ENCODE results near the gene ALOX12B. TPM values are rescaled to one million over a fixed set of nuclear protein-coding genes. Genes with fewer than 3 reads are reported as not detected.

ALOX12B gene
- total and polyA plus RNA-seq, 2 of the 8 experiments (the other 6 are each of a cell fraction or from before 2014, with no cell fraction given): 0.86 TPM; not detected in 1

GRCh38 chr17:8060274-8060673 is 27.2 kb downstream of the ALOX12B start:
- Histone ChIP-seq H2BK20ac (ENCODE audit: low read length) (no peak overlapping the region), H3K9me3 (ENCODE audit: insufficient read depth in 2 of 2, low read depth in 1 of 2, low read length in 1 of 2) (no peaks in the 10 kb centered on the region), H3K36me3 (ENCODE audit: control insufficient read depth in 2 of 4, insufficient read depth in 4 of 4, low read length in 3 of 4) (no peaks in the 10 kb centered on the region), H3K23me2 (ENCODE audit: low read depth, low read length) (peaks cover 9% of the 10 kb centered on the region; the same call in 1 of the 2 replicates), H3K4me2 (ENCODE audit: insufficient read depth in 1 of 2, low read depth in 2 of 2, low read length in 2 of 2) (no peak overlapping the region), H3K56ac (replicated peaks; ENCODE audit: insufficient read length, low read depth, low read length) (no peak overlapping the region), H2BK12ac (ENCODE audit: low read depth, low read length) (no peak overlapping the region), H4K8ac (ENCODE audit: extremely low read depth, insufficient read depth, low read length) (no peak overlapping the region), H3K27me3 (replicated peaks in 1 of 4; ENCODE audit: control insufficient read depth in 3 of 4, extremely low read depth in 1 of 4, insufficient read depth in 3 of 4, low read length in 3 of 4) (peaks cover 5 to 24% (median 24%) of the 10 kb centered on the region in 4 experiments; a peak in 5 of 7 replicates), H2BK120ac (replicated peaks; ENCODE audit: low read depth, low read length) (no peak overlapping the region), H4K5ac (ENCODE audit: insufficient read length, low read depth, low read length) (no peak overlapping the region), H3K18ac (ENCODE audit: extremely low read depth, low read length) (no peak overlapping the region), H2AFZ (ENCODE audit: low read length) (no peak overlapping the region), H3K79me2 (ENCODE audit: control insufficient read depth in 1 of 2, insufficient read depth in 2 of 2, low read length in 2 of 2) (no peaks in the 10 kb centered on the region), H3K27ac (ENCODE audit: low read depth, low read length) (no peak overlapping the region), H2BK15ac (ENCODE audit: low read length) (no peak overlapping the region), H3K4me1 (replicated peaks in 1 of 4; ENCODE audit: control insufficient read depth in 3 of 4, insufficient read depth in 4 of 4, low read length in 3 of 4) (peaks cover 5 to 22% (median 14%) of the 10 kb centered on the region in 4 experiments), H3K4ac (replicated peaks; ENCODE audit: insufficient read length, low read depth, low read length) (no peak overlapping the region), H2AK5ac (ENCODE audit: low read depth, low read length) (no peak overlapping the region), H3K4me3 (ENCODE audit: extremely low read depth in 1 of 4, insufficient read depth in 2 of 4, low read depth in 3 of 4, low read length in 4 of 4) (no peak overlapping the region), H3K14ac (ENCODE audit: insufficient read length) (no peak overlapping the region), H3K23ac (ENCODE audit: insufficient read length) (no peak overlapping the region), H3K9ac (replicated peaks in 1 of 4; ENCODE audit: extremely low read depth in 1 of 4, low read depth in 3 of 4, low read length in 3 of 4) (no peak overlapping the region), H4K91ac (replicated peaks; ENCODE audit: insufficient read length, low read length) (peak overlapping the region; percentile 54), H3K79me1 (ENCODE audit: low read depth, low read length) (no peaks in the 10 kb centered on the region), H2BK5ac (ENCODE audit: low read depth, low read length) (no peak overlapping the region), H4K20me1 (replicated peaks in 1 of 2; ENCODE audit: control insufficient read depth in 1 of 2, insufficient read depth in 2 of 2, low read length in 2 of 2) (no peaks in the 10 kb centered on the region)
- FAIRE-seq (peak; percentile 87), DNase-seq (ENCODE audit: low read depth in 1 of 2, low spot score in 2 of 2) (peak in 1 of 2 experiments; percentile 79)
- 18% methylated on average over 10 of the region's 10 CpGs; no CpG with 5 or more reads in 1 of the 2 experiments for WGBS, 2 experiments (ENCODE audit: extremely low coverage in 1 of 2, insufficient coverage in 1 of 2, insufficient read length in 1 of 2, insufficient replicate concordance in 2 of 2, low coverage in 1 of 2, low lambda C conversion rate in 2 of 2, missing lambda C conversion rate in 1 of 2)
- CTCF ChIA-PET (ENCODE audit: partially characterized antibody): interaction anchor here (0.6 to 11.6 kb wide), 40 partner anchors 13 to 317 kb away, joined by 3 to 270 read pairs (median 4); partner anchors contain the start of genes ALOX12B, ALOXE3, CTC1 and HES7
- POLR2A ChIA-PET (ENCODE audit: partially characterized antibody): interaction anchor here (0.5 to 3.3 kb wide), 10 partner anchors 9 to 370 kb away, joined by 3 to 17 read pairs (median 3); no protein-coding TSS in a partner anchor
- TF ChIP-seq CTBP2 (IDR thresholded peaks at IDR 0.05; ENCODE audit: borderline replicate concordance, insufficient read depth, insufficient read length, low read length): no peak
- 0 out of 4 replicates have a peak, but pooled peaks of 1 of the 2 experiments have one; percentile 29 for TF ChIP-seq SIN3A (conservative IDR thresholded peaks at IDR 0.05 in 1 of 2, IDR thresholded peaks at IDR 0.05 in 1 of 2; ENCODE audit: low read depth in 1 of 2, low read length in 2 of 2)
- TF ChIP-seq TCF12 (IDR thresholded peaks at IDR 0.05; ENCODE audit: low read depth, low read length): no peak
- no peak for TF ChIP-seq SP2 (IDR thresholded peaks at IDR 0.05; ENCODE audit: low read length)
- no peak for TF ChIP-seq ATF2 (IDR thresholded peaks at IDR 0.05; ENCODE audit: low read length)
- TF ChIP-seq TEAD4 (IDR thresholded peaks at IDR 0.05; ENCODE audit: low read depth, low read length): no peak
- peak; percentile 27 to 80 (median 63) for TF ChIP-seq CTCF (IDR thresholded peaks at IDR 0.05; ENCODE audit: control extremely low read depth in 1 of 3, insufficient read depth in 1 of 3, low read depth in 1 of 3, low read length in 3 of 3)
